Kidney tubule cell (primary cell): Measurements from ENCODE around the gene SEMA5A.

Source experiments
- DNase-seq: peaks from one replicate; pipeline ENCODE4 v3.0.0-alpha.2; 2018; ENCODE audit warnings: low spot score

Gene SEMA5A

GRCh38 chr5:9512457-9512856 lies 33.4 kb downstream of the SEMA5A start:
- no peak for DNase-seq

- peak; percentile 28 for DNase-seq
These were observed 37.9 kb downstream of the SEMA5A start for GRCh38 chr5:9507974-9508373.

- peak; percentile 43 for DNase-seq
These were observed 40.6 kb downstream of the SEMA5A start for GRCh38 chr5:9505225-9505624.

- no peak for DNase-seq
These were observed 43.0 kb downstream of the SEMA5A start for GRCh38 chr5:9502864-9503263.

- DNase-seq, result no peak
These were observed 43.6 kb downstream of the SEMA5A start for GRCh38 chr5:9502050-9502834.

GRCh38 chr5:9500625-9501024 lies 45.2 kb downstream of the SEMA5A start:
- DNase-seq, result no peak

- no peak for DNase-seq
These were observed 45.7 kb downstream of the SEMA5A start for GRCh38 chr5:9500193-9500592.

GRCh38 chr5:9499498-9499876 lies 46.4 kb downstream of the SEMA5A start:
- DNase-seq, result no peak

GRCh38 chr5:9498541-9499497 lies 47.1 kb downstream of the SEMA5A start:
- DNase-seq, result peak; percentile 51

GRCh38 chr5:9497347-9497746 lies 48.5 kb downstream of the SEMA5A start:
- DNase-seq, result no peak

GRCh38 chr5:9496801-9497200 lies 49.1 kb downstream of the SEMA5A start:
- DNase-seq, result no peak

GRCh38 chr5:9495121-9495520 lies 50.8 kb downstream of the SEMA5A start:
- DNase-seq, result no peak

- no peak for DNase-seq
These were observed 51.6 kb downstream of the SEMA5A start for GRCh38 chr5:9494301-9494700.

GRCh38 chr5:9490494-9491097 lies 55.3 kb downstream of the SEMA5A start:
- DNase-seq, result no peak

- DNase-seq, result no peak
These were observed 62.1 kb downstream of the SEMA5A start for GRCh38 chr5:9483779-9484178.

GRCh38 chr5:9483243-9483642 lies 62.6 kb downstream of the SEMA5A start:
- DNase-seq, result peak; percentile 47

- DNase-seq, result no peak
These were observed 63.5 kb downstream of the SEMA5A start for GRCh38 chr5:9482381-9482780.

GRCh38 chr5:9480499-9480898 lies 65.4 kb downstream of the SEMA5A start:
- DNase-seq, result no peak

- no peak for DNase-seq
These were observed 65.9 kb downstream of the SEMA5A start for GRCh38 chr5:9479990-9480389.

- no peak for DNase-seq
These were observed 66.5 kb downstream of the SEMA5A start for GRCh38 chr5:9479361-9479760.

GRCh38 chr5:9477537-9477936 lies 68.3 kb downstream of the SEMA5A start:
- DNase-seq, result no peak

- no peak for DNase-seq
These were observed 71.5 kb downstream of the SEMA5A start for GRCh38 chr5:9474219-9475002.
